Lung (tissue), 12 donors: ENCODE results near the gene SIK3. TPM values are rescaled to one million over a fixed set of nuclear protein-coding genes. Genes with fewer than 3 reads are reported as not detected.

Experiments
- ATAC-seq: fragments of 200-7000 bp; cut with Tn5 transposase; one replicate; pipeline ENCODE4 v1.9.1; 2020; ENCODE audit warnings: moderate number of reproducible peaks; ENCODE audit not compliant: insufficient read depth, low FRiP score
- DNase-seq, 3 donors: peaks; one replicate each; pipeline ENCODE4 v3.0.0-alpha.2; 2013 to 2017
- H3K27ac ChIP-seq, 2 donors: one replicate each; pipeline ENCODE4 v1.5.1; 2013; ENCODE audit warnings: mild to moderate bottlenecking in 2 of 2, moderate library complexity in 2 of 2, control low read depth in 1 of 2, inconsistent platforms in 1 of 2, low read depth in 1 of 2, low read length in 1 of 2
- H3K27me3 ChIP-seq, 3 donors: one replicate each; pipeline ENCODE4 v1.5.1; 2013; ENCODE audit warnings: low read length in 2 of 3; ENCODE audit not compliant: control insufficient read depth in 3 of 3, insufficient read depth in 3 of 3
- H3K36me3 ChIP-seq, 4 donors: one replicate each; pipeline ENCODE4 v1.5.1; 2013; ENCODE audit warnings: low read length in 4 of 4, mild to moderate bottlenecking in 1 of 4, moderate library complexity in 1 of 4; ENCODE audit not compliant: control insufficient read depth in 4 of 4, insufficient read depth in 4 of 4
- H3K4me1 ChIP-seq, 5 donors: one replicate each; pipeline ENCODE4 v1.5.1; 2013; ENCODE audit warnings: low read length in 5 of 5, mild to moderate bottlenecking in 2 of 5, moderate library complexity in 1 of 5; ENCODE audit not compliant: control insufficient read depth in 5 of 5, insufficient read depth in 5 of 5
- H3K4me3 ChIP-seq: one replicate; pipeline ENCODE4 v1.5.1; 2013; ENCODE audit warnings: mild to moderate bottlenecking, control low read depth, moderate library complexity
- H3K9ac ChIP-seq, 2 donors: one replicate each; pipeline ENCODE4 v1.5.1; 2013; ENCODE audit warnings: low read length in 2 of 2, control low read depth in 1 of 2; ENCODE audit not compliant: insufficient read depth in 1 of 2
- H3K9me3 ChIP-seq, 4 donors: one replicate each; pipeline ENCODE4 v1.5.1; 2013; ENCODE audit warnings: low read length in 3 of 4, mild to moderate bottlenecking in 1 of 4, moderate library complexity in 1 of 4; ENCODE audit not compliant: control insufficient read depth in 4 of 4, insufficient read depth in 3 of 4
- CTCF ChIP-seq: IDR thresholded peaks from 2 replicates; pipeline ENCODE4 v1.5.1; 2012; ENCODE audit warnings: mild to moderate bottlenecking; ENCODE audit errors: control extremely low read depth, extremely low read depth
- WGBS, 2 donors: extraction: QIAGEN DNeasy Blood & Tissue Kit; methylation state at CpG; one replicate each; pipeline ENCODE4 v1.1.7; 2013; 5-methylcytosine and 5-hydroxymethylcytosine counted together
- polyA plus RNA-seq, 2 donors: library from polyadenylated mRNA; stranded (reverse); fragments of 200-250 nt; gene quantifications; one replicate each; pipeline ENCODE4 v1.2.1, GENCODE V29; 2013
- total RNA-seq, 2 donors: library from RNA; depleted of rRNA in 1 of 2; stranded (reverse); fragments of >200 nt in 1 of 2; gene quantifications; one replicate each; pipeline ENCODE4 v1.2.1, GENCODE V29; 2014 to 2021
- donor health status: control.
- donor health status: control.
- donor health status: Bipolar disorder and iron deficiency.
- donor health status: healthy.
- donor health status: DM: yes; HTN: yes; CAD: no.

SIK3 gene
- total and polyA plus RNA-seq, 4 donors = 9.0 to 43.4 (median 29.6) TPM

- no peaks in the 10 kb centered on the region for H3K27me3 ChIP-seq
- no peak for ATAC-seq
These were observed 189.0 kb downstream of the SIK3 start for GRCh38 chr11:116909245-116909644.

DNA sequence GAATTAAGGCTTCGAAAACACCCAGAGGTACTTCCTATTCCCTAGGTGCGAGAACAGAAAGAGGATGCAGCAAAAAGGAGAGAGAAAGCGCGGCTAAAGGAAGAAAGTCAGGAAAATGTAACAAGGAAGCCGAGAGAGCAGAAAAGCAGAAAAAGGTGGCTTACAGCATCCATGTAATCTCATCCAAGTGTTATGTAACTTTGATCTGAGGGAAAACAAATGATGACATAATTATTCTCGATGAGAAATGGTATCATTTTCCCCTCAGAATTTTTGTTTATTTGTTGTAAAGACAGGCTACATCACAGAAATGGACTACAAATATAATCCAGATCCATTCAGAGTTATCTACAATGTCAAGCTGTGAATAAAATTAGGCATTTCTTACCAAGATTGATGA is 191.7 kb downstream of the SIK3 start:
- H3K9me3 ChIP-seq = no peaks in the 10 kb centered on the region
- H3K36me3 ChIP-seq = no peaks in the 10 kb centered on the region
- H3K27ac ChIP-seq = no peak overlapping the region
- no peak for DNase-seq
- H3K4me3 ChIP-seq = no peak overlapping the region
- 41 to 61% methylated on average over 6 of the region's 6 CpGs for WGBS, 2 donors
- no peaks in the 10 kb centered on the region for H3K27me3 ChIP-seq
- no peak for ATAC-seq
- H3K9ac ChIP-seq = no peak overlapping the region
- H3K4me1 ChIP-seq = peaks cover 0 to 4% (median 0%) of the 10 kb centered on the region in 5 donors
- no peak for TF ChIP-seq CTCF

More at GRCh38 chr11:116909245-116909644, 189.0 kb downstream of the SIK3 start:
- Histone ChIP-seq H3K4me3 (no peak overlapping the region), H3K36me3 (no peaks in the 10 kb centered on the region), H3K9me3 (no peaks in the 10 kb centered on the region), H3K27ac (no peak overlapping the region), H3K4me1 (peaks cover 0 to 18% (median 0%) of the 10 kb centered on the region in 5 donors), H3K9ac (no peak overlapping the region)
- no peak for DNase-seq
- TF ChIP-seq CTCF = no peak
- WGBS, 2 donors = 86 to 90% methylated on average over 1 of the region's 1 CpG

- H3K27me3 ChIP-seq = no peaks in the 10 kb centered on the region
- no peak for ATAC-seq
- peaks cover 0 to 7% (median 0%) of the 10 kb centered on the region in 5 donors for H3K4me1 ChIP-seq
- H3K27ac ChIP-seq = no peak overlapping the region
- H3K36me3 ChIP-seq = peaks cover 0 to 1% (median 0%) of the 10 kb centered on the region in 4 donors
- DNase-seq = no peak
- H3K9ac ChIP-seq = no peak overlapping the region
- WGBS, 2 donors = 91 to 95% methylated on average over 1 of the region's 1 CpG
- no peak for TF ChIP-seq CTCF
- no peak overlapping the region for H3K4me3 ChIP-seq
- no peaks in the 10 kb centered on the region for H3K9me3 ChIP-seq
These were observed 195.1 kb downstream of the SIK3 start for GRCh38 chr11:116903090-116903489.
